Measurements from ENCODE around the gene CCDC136.

CCDC136 gene

GRCh38 chr7:128846781-128847444, 55.1 kb downstream of the CCDC136 start:
- FAIRE-seq: no peak

- FAIRE-seq: no peak
Measured at GRCh38 chr7:128847721-128848211, 56.0 kb downstream of the CCDC136 start.

- FAIRE-seq: no peak
Measured at GRCh38 chr7:128848289-128849155, 56.8 kb downstream of the CCDC136 start.

- FAIRE-seq: no peak
Measured at GRCh38 chr7:128849156-128849515, 57.4 kb downstream of the CCDC136 start.

GRCh38 chr7:128849804-128850490, 58.2 kb downstream of the CCDC136 start:
- no peak for FAIRE-seq

GRCh38 chr7:128852537-128853254, 60.9 kb downstream of the CCDC136 start:
- FAIRE-seq: no peak

GRCh38 chr7:128853799-128854198, 62.0 kb downstream of the CCDC136 start:
- no peak for FAIRE-seq

GRCh38 chr7:128854396-128854795, 62.6 kb downstream of the CCDC136 start:
- FAIRE-seq: no peak

- FAIRE-seq: no peak
Measured at GRCh38 chr7:128855559-128855958, 63.8 kb downstream of the CCDC136 start.

GRCh38 chr7:128856001-128856718, 64.4 kb downstream of the CCDC136 start:
- FAIRE-seq: no peak

GRCh38 chr7:128858380-128859231, 66.8 kb downstream of the CCDC136 start:
- FAIRE-seq: no peak

GRCh38 chr7:128859232-128860157, 67.7 kb downstream of the CCDC136 start:
- no peak for FAIRE-seq

- FAIRE-seq: no peak
Measured at GRCh38 chr7:128860158-128861073, 68.6 kb downstream of the CCDC136 start.

- FAIRE-seq: no peak
Measured at GRCh38 chr7:128861957-128862570, 70.3 kb downstream of the CCDC136 start.

- FAIRE-seq: peak; percentile 51
Measured at GRCh38 chr7:128862571-128863432, 71.0 kb downstream of the CCDC136 start, which contains the start of gene ATP6V1F. ATP6V1F (plus strand) TSS chr7:128862856; CDS start chr7:128862905, 49 bp downstream.

- no peak for FAIRE-seq
Measured at GRCh38 chr7:128863433-128863989, 71.7 kb downstream of the CCDC136 start.

GRCh38 chr7:128865303-128865702, 73.5 kb downstream of the CCDC136 start:
- FAIRE-seq: no peak
